ENCODE measurements around the gene CCDC186. TPM values are rescaled to one million over a fixed set of nuclear protein-coding genes. Genes with fewer than 3 reads are reported as not detected.
"Not testable (repeated sequence)": the region's sequence is repeated elsewhere in the genome, so short reads cannot be mapped to it uniquely, and the experiment has no call there.

CCDC186 gene
- total RNA-seq, 3 donors from 2014 or later: 7.4 to 10.5 (median 9.5) TPM

GRCh38 chr10:114166043-114166442, 8.0 kb downstream of the CCDC186 start:
- Mint-ChIP-seq H3K4me3 (no peak overlapping the region), H3K27me3 (ENCODE audit: low read depth) (no peaks in the 10 kb centered on the region), H3K9me3 (peaks cover 7% of the 10 kb centered on the region), H3K36me3 (ENCODE audit: insufficient read depth) (peaks cover 32% of the 10 kb centered on the region), H3K4me1 (ENCODE audit: low read depth) (peaks cover 48% of the 10 kb centered on the region)
- DNase-seq (no peak), ATAC-seq (no peak)

- no peaks in the 10 kb centered on the region for H3K9me3 Mint-ChIP-seq
- H3K4me3 Mint-ChIP-seq: no peak overlapping the region
- ATAC-seq (no peak), DNase-seq (no peak)
- peaks cover 25% of the 10 kb centered on the region for H3K36me3 Mint-ChIP-seq (ENCODE audit: insufficient read depth)
- no peaks in the 10 kb centered on the region for H3K27me3 Mint-ChIP-seq (ENCODE audit: low read depth)
- H3K4me1 Mint-ChIP-seq (ENCODE audit: low read depth): peaks cover 41% of the 10 kb centered on the region
These were observed 10.9 kb downstream of the CCDC186 start for GRCh38 chr10:114163062-114163461.

- Mint-ChIP-seq H3K4me3 (no peak overlapping the region), H3K27me3 (ENCODE audit: low read depth) (no peaks in the 10 kb centered on the region), H3K9me3 (no peaks in the 10 kb centered on the region), H3K36me3 (ENCODE audit: insufficient read depth) (peaks cover 21% of the 10 kb centered on the region), H3K4me1 (ENCODE audit: low read depth) (peaks cover 14% of the 10 kb centered on the region)
- DNase-seq (no peak), ATAC-seq (no peak)
These were observed 16.1 kb downstream of the CCDC186 start for GRCh38 chr10:114157912-114158311.

GRCh38 chr10:114151892-114152291, 22.1 kb downstream of the CCDC186 start:
- Mint-ChIP-seq H3K36me3 (ENCODE audit: insufficient read depth) (peaks cover 58% of the 10 kb centered on the region), H3K4me1 (ENCODE audit: low read depth) (peaks cover 2% of the 10 kb centered on the region), H3K27me3 (ENCODE audit: low read depth) (no peaks in the 10 kb centered on the region), H3K9me3 (no peaks in the 10 kb centered on the region), H3K4me3 (no peak overlapping the region)
- DNase-seq (no peak), ATAC-seq (no peak)

GRCh38 chr10:114151486-114151885, 22.5 kb downstream of the CCDC186 start:
- ATAC-seq (no peak), DNase-seq (no peak)
- H3K27me3 Mint-ChIP-seq (ENCODE audit: low read depth): no peaks in the 10 kb centered on the region
- no peak overlapping the region for H3K4me3 Mint-ChIP-seq
- no peaks in the 10 kb centered on the region for H3K9me3 Mint-ChIP-seq
- H3K4me1 Mint-ChIP-seq (ENCODE audit: low read depth): peaks cover 2% of the 10 kb centered on the region
- H3K36me3 Mint-ChIP-seq (ENCODE audit: insufficient read depth): peaks cover 58% of the 10 kb centered on the region

- H3K36me3 Mint-ChIP-seq (ENCODE audit: insufficient read depth): peaks cover 63% of the 10 kb centered on the region
- not testable (repeated sequence) for H3K9me3 Mint-ChIP-seq; H3K4me3 Mint-ChIP-seq; DNase-seq; H3K4me1 Mint-ChIP-seq (ENCODE audit: low read depth); ATAC-seq; H3K27me3 Mint-ChIP-seq (ENCODE audit: low read depth)
These were observed 24.5 kb downstream of the CCDC186 start for GRCh38 chr10:114149476-114149875.

- Mint-ChIP-seq H3K27me3 (ENCODE audit: low read depth) (no peaks in the 10 kb centered on the region), H3K4me1 (ENCODE audit: low read depth) (no peaks in the 10 kb centered on the region), H3K4me3 (no peak overlapping the region), H3K9me3 (no peaks in the 10 kb centered on the region), H3K36me3 (ENCODE audit: insufficient read depth) (peaks cover 62% of the 10 kb centered on the region)
- ATAC-seq (no peak), DNase-seq (no peak)
These were observed 30.8 kb downstream of the CCDC186 start for GRCh38 chr10:114143160-114143559.

- Mint-ChIP-seq H3K9me3 (no peaks in the 10 kb centered on the region), H3K4me1 (ENCODE audit: low read depth) (no peaks in the 10 kb centered on the region), H3K4me3 (no peak overlapping the region), H3K27me3 (ENCODE audit: low read depth) (no peaks in the 10 kb centered on the region), H3K36me3 (ENCODE audit: insufficient read depth) (peaks cover 56% of the 10 kb centered on the region)
- no peak for ATAC-seq
- no peak for DNase-seq
These were observed 32.0 kb downstream of the CCDC186 start for GRCh38 chr10:114142018-114142417.

GRCh38 chr10:114140827-114141226, 33.2 kb downstream of the CCDC186 start:
- not testable (repeated sequence) for H3K27me3 Mint-ChIP-seq (ENCODE audit: low read depth); H3K4me1 Mint-ChIP-seq (ENCODE audit: low read depth); ATAC-seq; H3K9me3 Mint-ChIP-seq; H3K4me3 Mint-ChIP-seq; DNase-seq
- peaks cover 56% of the 10 kb centered on the region for H3K36me3 Mint-ChIP-seq (ENCODE audit: insufficient read depth)

GRCh38 chr10:114140036-114140435, 34.0 kb downstream of the CCDC186 start:
- no peak for DNase-seq
- no peak overlapping the region for H3K4me3 Mint-ChIP-seq

GRCh38 chr10:114138581-114138980, 35.4 kb downstream of the CCDC186 start:
- DNase-seq (no peak), ATAC-seq (no peak)
- H3K4me3 Mint-ChIP-seq: no peak overlapping the region
- no peaks in the 10 kb centered on the region for H3K4me1 Mint-ChIP-seq (ENCODE audit: low read depth)
- peaks cover 58% of the 10 kb centered on the region for H3K36me3 Mint-ChIP-seq (ENCODE audit: insufficient read depth)
- H3K9me3 Mint-ChIP-seq: no peaks in the 10 kb centered on the region
- no peaks in the 10 kb centered on the region for H3K27me3 Mint-ChIP-seq (ENCODE audit: low read depth)

More at GRCh38 chr10:114140036-114140435, 34.0 kb downstream of the CCDC186 start:
- ATAC-seq: no peak
- H3K27me3 Mint-ChIP-seq (ENCODE audit: low read depth): no peaks in the 10 kb centered on the region
- no peaks in the 10 kb centered on the region for H3K4me1 Mint-ChIP-seq (ENCODE audit: low read depth)
- peaks cover 55% of the 10 kb centered on the region for H3K36me3 Mint-ChIP-seq (ENCODE audit: insufficient read depth)
- H3K9me3 Mint-ChIP-seq: no peaks in the 10 kb centered on the region

- no peak for DNase-seq
- no peak for ATAC-seq
- Mint-ChIP-seq H3K9me3 (no peaks in the 10 kb centered on the region), H3K4me3 (no peak overlapping the region), H3K27me3 (ENCODE audit: low read depth) (no peaks in the 10 kb centered on the region), H3K36me3 (ENCODE audit: insufficient read depth) (peaks cover 55% of the 10 kb centered on the region), H3K4me1 (ENCODE audit: low read depth) (no peaks in the 10 kb centered on the region)
These were observed 38.5 kb downstream of the CCDC186 start for GRCh38 chr10:114135476-114135875.

- no peaks in the 10 kb centered on the region for H3K9me3 Mint-ChIP-seq
- H3K4me3 Mint-ChIP-seq: no peak overlapping the region
- H3K36me3 Mint-ChIP-seq (ENCODE audit: insufficient read depth): peaks cover 49% of the 10 kb centered on the region
- DNase-seq (no peak), ATAC-seq (no peak)
- H3K4me1 Mint-ChIP-seq (ENCODE audit: low read depth): no peaks in the 10 kb centered on the region
- no peaks in the 10 kb centered on the region for H3K27me3 Mint-ChIP-seq (ENCODE audit: low read depth)
These were observed 42.9 kb downstream of the CCDC186 start for GRCh38 chr10:114131094-114131493.

- ATAC-seq (no peak), DNase-seq (no peak)
- peaks cover 11% of the 10 kb centered on the region for H3K36me3 Mint-ChIP-seq (ENCODE audit: insufficient read depth)
- H3K4me1 Mint-ChIP-seq (ENCODE audit: low read depth): no peaks in the 10 kb centered on the region
- H3K4me3 Mint-ChIP-seq: no peak overlapping the region
- H3K27me3 Mint-ChIP-seq (ENCODE audit: low read depth): no peaks in the 10 kb centered on the region
- no peaks in the 10 kb centered on the region for H3K9me3 Mint-ChIP-seq
These were observed 53.0 kb downstream of the CCDC186 start for GRCh38 chr10:114121031-114121430.

GRCh38 chr10:114118514-114118913, 55.5 kb downstream of the CCDC186 start:
- Mint-ChIP-seq H3K4me3 (no peak overlapping the region), H3K27me3 (ENCODE audit: low read depth) (no peaks in the 10 kb centered on the region), H3K9me3 (no peaks in the 10 kb centered on the region), H3K36me3 (ENCODE audit: insufficient read depth) (peaks cover 5% of the 10 kb centered on the region), H3K4me1 (ENCODE audit: low read depth) (no peaks in the 10 kb centered on the region)
- DNase-seq (no peak), ATAC-seq (no peak)

GRCh38 chr10:114117728-114118127, 56.3 kb downstream of the CCDC186 start:
- H3K27me3 Mint-ChIP-seq (ENCODE audit: low read depth): no peaks in the 10 kb centered on the region
- H3K9me3 Mint-ChIP-seq: no peaks in the 10 kb centered on the region
- DNase-seq (no peak), ATAC-seq (no peak)
- no peaks in the 10 kb centered on the region for H3K4me1 Mint-ChIP-seq (ENCODE audit: low read depth)
- peaks cover 4% of the 10 kb centered on the region for H3K36me3 Mint-ChIP-seq (ENCODE audit: insufficient read depth)
- H3K4me3 Mint-ChIP-seq: no peak overlapping the region
